DND-41 (cell line): ENCODE measurements around the gene USP22.

Experiments used
- CTCF ChIP-seq: IDR thresholded peaks from 2 replicates; pipeline ENCODE4 v1.5.1; 2012; ENCODE audit warnings: borderline replicate concordance, low read length, moderate library complexity, mild to moderate bottlenecking; ENCODE audit not compliant: poor library complexity, severe bottlenecking; ENCODE audit errors: extremely low read depth
- EZH2 ChIP-seq: IDR thresholded peaks from 3 replicates; pipeline ENCODE4 v1.6.1; 2012; ENCODE audit warnings: borderline replicate concordance, low read depth, mild to moderate bottlenecking, moderate library complexity, low read length, inconsistent platforms; ENCODE audit not compliant: severe bottlenecking

- no peak for TF ChIP-seq EZH2
- TF ChIP-seq CTCF, result no peak
These were observed 28.3 kb downstream of the USP22 start for GRCh38 chr17:21014498-21014897.
